DOHH2 (cell line): ENCODE measurements around the gene CFAP58.

ENCODE experiments used
- EZH2phosphoT487 ChIP-seq: fragments of 200-600 bp; sonication (generic); IDR thresholded peaks from 2 replicates; pipeline ENCODE4 v1.6.1; 2017; ENCODE audit warnings: borderline replicate concordance, mild to moderate bottlenecking, antibody characterized with exemption, low read length, moderate library complexity, mixed read lengths
- TF ChIP-seq, protein P1 (sequence below): fragments of 200-600 bp; sonication (generic); IDR thresholded peaks from one replicate; pipeline ENCODE4 v1.5.1; 2014; ENCODE audit warnings: antibody characterized with exemption, mild to moderate bottlenecking, low read depth, low read length; ENCODE audit not compliant: poor library complexity, severe bottlenecking

DNA sequence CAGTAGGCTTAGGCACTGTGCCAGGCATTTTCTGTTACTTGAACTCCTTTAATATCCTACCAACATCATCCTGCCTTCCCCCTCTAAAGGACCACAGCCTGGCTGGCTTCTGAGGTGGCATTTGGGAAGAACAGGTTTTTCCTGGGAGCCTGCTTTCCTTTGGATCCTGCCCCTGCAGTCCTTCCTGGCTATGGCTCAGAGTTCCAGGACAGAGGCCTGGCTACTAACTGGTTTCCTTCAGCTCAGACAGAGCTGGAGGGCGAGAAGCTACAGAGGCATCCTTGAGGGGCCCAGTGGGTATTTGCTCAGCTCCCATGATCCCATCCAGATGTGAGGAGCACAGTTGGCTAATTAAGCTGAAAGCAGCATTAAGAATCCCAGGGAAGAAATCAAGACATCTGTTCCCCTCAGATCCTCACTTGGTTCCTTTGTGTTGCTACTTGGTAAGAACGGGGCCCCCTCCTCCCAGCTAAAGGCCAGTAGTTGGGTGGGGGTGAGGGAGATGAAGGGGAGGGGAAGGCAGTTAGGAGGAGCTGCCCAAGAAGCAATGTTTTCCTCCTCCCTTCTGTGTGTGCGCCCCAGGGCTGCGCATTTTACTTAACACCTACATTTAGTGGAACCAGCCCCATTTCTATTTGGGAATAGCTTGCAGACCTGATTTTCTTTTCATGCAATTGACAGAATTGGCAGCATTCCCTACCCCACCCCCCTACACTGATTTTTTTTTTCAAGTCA lies 144.9 kb downstream of the CFAP58 start:
- TF ChIP-seq, protein P1, sequence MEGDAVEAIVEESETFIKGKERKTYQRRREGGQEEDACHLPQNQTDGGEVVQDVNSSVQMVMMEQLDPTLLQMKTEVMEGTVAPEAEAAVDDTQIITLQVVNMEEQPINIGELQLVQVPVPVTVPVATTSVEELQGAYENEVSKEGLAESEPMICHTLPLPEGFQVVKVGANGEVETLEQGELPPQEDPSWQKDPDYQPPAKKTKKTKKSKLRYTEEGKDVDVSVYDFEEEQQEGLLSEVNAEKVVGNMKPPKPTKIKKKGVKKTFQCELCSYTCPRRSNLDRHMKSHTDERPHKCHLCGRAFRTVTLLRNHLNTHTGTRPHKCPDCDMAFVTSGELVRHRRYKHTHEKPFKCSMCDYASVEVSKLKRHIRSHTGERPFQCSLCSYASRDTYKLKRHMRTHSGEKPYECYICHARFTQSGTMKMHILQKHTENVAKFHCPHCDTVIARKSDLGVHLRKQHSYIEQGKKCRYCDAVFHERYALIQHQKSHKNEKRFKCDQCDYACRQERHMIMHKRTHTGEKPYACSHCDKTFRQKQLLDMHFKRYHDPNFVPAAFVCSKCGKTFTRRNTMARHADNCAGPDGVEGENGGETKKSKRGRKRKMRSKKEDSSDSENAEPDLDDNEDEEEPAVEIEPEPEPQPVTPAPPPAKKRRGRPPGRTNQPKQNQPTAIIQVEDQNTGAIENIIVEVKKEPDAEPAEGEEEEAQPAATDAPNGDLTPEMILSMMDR: no peak
- no peak for TF ChIP-seq EZH2phosphoT487
